Esophagus squamous epithelium (tissue), 4 donors: ENCODE results near the gene IRX3.

Experiments used
- CTCF ChIP-seq, 6 experiments: fragments of 450-650 bp in 4 of 6; fragments of 200-600 bp in 2 of 6; sonication (generic) in 2 of 6; IDR thresholded peaks; one replicate each; pipeline ENCODE4 v1.5.1; 2016 to 2019; ENCODE audit warnings: antibody characterized with exemption in 6 of 6, mild to moderate bottlenecking in 4 of 6, moderate library complexity in 4 of 6
- POLR2A ChIP-seq, 4 donors: fragments of 450-650 bp; IDR thresholded peaks; one replicate each; pipeline ENCODE4 v1.6.1; 2017; ENCODE audit warnings: antibody characterized with exemption in 4 of 4, mild to moderate bottlenecking in 4 of 4, moderate library complexity in 3 of 4

GRCh38 chr16:54289945-54290832 is 3.6 kb upstream of the IRX3 start:
- TF ChIP-seq CTCF (IDR thresholded peaks at IDR 0.05) (no peak), POLR2A (IDR thresholded peaks at IDR 0.05) (no peak)
